Measurements from ENCODE around the gene ZC3H13. TPM values are rescaled to one million over a fixed set of nuclear protein-coding genes. Genes with fewer than 3 reads are reported as not detected.

Gene ZC3H13
- 43.0 and 51.2 TPM in 2 replicates for total RNA-seq

GRCh38 chr13:46052319-46053161 is at the start of gene ZC3H13:
TSS of gene ZC3H13 (minus strand) at chr13:46052746. CDS start at chr13:46045507, 7,239 bp downstream.
- intact Hi-C loops (cut with micrococcal nuclease): loop anchor here (1.0 to 5.0 kb wide), 18 partner anchors 74 to 1985 kb away; partner anchors contain the start of genes ESD, GPALPP1, GTF2F2 and LRCH1

GRCh38 chr13:46102255-46102605 is 49.7 kb upstream of the ZC3H13 start:
- intact Hi-C loops (cut with micrococcal nuclease): no loop called here

GRCh38 chr13:46101484-46102254 is 49.1 kb upstream of the ZC3H13 start:
- intact Hi-C loops (cut with micrococcal nuclease): no loop called here

GRCh38 chr13:46101002-46101401 is 48.5 kb upstream of the ZC3H13 start:
- intact Hi-C loops (cut with micrococcal nuclease): no loop called here

- intact Hi-C loops (cut with micrococcal nuclease): no loop called here
These were observed 47.8 kb upstream of the ZC3H13 start for GRCh38 chr13:46100191-46100815.

- intact Hi-C loops (cut with micrococcal nuclease): no loop called here
These were observed 45.1 kb upstream of the ZC3H13 start for GRCh38 chr13:46097663-46098062.

- intact Hi-C loops (cut with micrococcal nuclease): no loop called here
These were observed 44.5 kb upstream of the ZC3H13 start for GRCh38 chr13:46097015-46097414.

- intact Hi-C loops (cut with micrococcal nuclease): no loop called here
These were observed 41.9 kb upstream of the ZC3H13 start for GRCh38 chr13:46094478-46094877.

- intact Hi-C loops (cut with micrococcal nuclease): no loop called here
These were observed 36.4 kb upstream of the ZC3H13 start for GRCh38 chr13:46088821-46089562.

GRCh38 chr13:46087481-46087880 is 34.9 kb upstream of the ZC3H13 start:
- intact Hi-C loops (cut with micrococcal nuclease): no loop called here

GRCh38 chr13:46086985-46087384 is 34.4 kb upstream of the ZC3H13 start:
- intact Hi-C loops (cut with micrococcal nuclease): no loop called here

GRCh38 chr13:46086421-46086922 is 33.9 kb upstream of the ZC3H13 start:
- intact Hi-C loops (cut with micrococcal nuclease): no loop called here

GRCh38 chr13:46085737-46086136 is 33.2 kb upstream of the ZC3H13 start:
- intact Hi-C loops (cut with micrococcal nuclease): no loop called here

GRCh38 chr13:46082324-46082723 is 29.8 kb upstream of the ZC3H13 start:
- intact Hi-C loops (cut with micrococcal nuclease): no loop called here

GRCh38 chr13:46079770-46080169 is 27.2 kb upstream of the ZC3H13 start:
- intact Hi-C loops (cut with micrococcal nuclease): no loop called here

- intact Hi-C loops (cut with micrococcal nuclease): no loop called here
These were observed 24.7 kb upstream of the ZC3H13 start for GRCh38 chr13:46077265-46077664.

- intact Hi-C loops (cut with micrococcal nuclease): no loop called here
These were observed 24.3 kb upstream of the ZC3H13 start for GRCh38 chr13:46076827-46077226.

GRCh38 chr13:46075811-46076210 is 23.3 kb upstream of the ZC3H13 start:
- intact Hi-C loops (cut with micrococcal nuclease): no loop called here

GRCh38 chr13:46071590-46072249 is 19.2 kb upstream of the ZC3H13 start:
- intact Hi-C loops (cut with micrococcal nuclease): no loop called here

- intact Hi-C loops (cut with micrococcal nuclease): no loop called here
These were observed 10.7 kb upstream of the ZC3H13 start for GRCh38 chr13:46063292-46063691.

- intact Hi-C loops (cut with micrococcal nuclease): no loop called here
These were observed 9.6 kb upstream of the ZC3H13 start for GRCh38 chr13:46062185-46062584.
